Esophagus muscularis mucosa (tissue), 4 donors: ENCODE results near the gene KPNA4.

ENCODE experiments used
- EP300 ChIP-seq: sonication (generic); formaldehyde crosslinking; IDR thresholded peaks from one replicate; pipeline ENCODE4 v1.6.1; 2017; ENCODE audit warnings: antibody characterized with exemption
- POLR2AphosphoS5 ChIP-seq, 2 donors: sonication (generic); formaldehyde crosslinking; IDR thresholded peaks; one replicate each; pipeline ENCODE4 v1.6.1; 2017; ENCODE audit warnings: antibody characterized with exemption in 2 of 2
- TF ChIP-seq, protein P1 (sequence below), 3 experiments: fragments of 200-600 bp in 2 of 3; fragments of 450-650 bp in 1 of 3; sonication (generic) in 2 of 3; IDR thresholded peaks; one replicate each; pipeline ENCODE4 v1.5.1; 2017 to 2019; ENCODE audit warnings: antibody characterized with exemption in 3 of 3, mild to moderate bottlenecking in 2 of 3, moderate library complexity in 1 of 3

DNA sequence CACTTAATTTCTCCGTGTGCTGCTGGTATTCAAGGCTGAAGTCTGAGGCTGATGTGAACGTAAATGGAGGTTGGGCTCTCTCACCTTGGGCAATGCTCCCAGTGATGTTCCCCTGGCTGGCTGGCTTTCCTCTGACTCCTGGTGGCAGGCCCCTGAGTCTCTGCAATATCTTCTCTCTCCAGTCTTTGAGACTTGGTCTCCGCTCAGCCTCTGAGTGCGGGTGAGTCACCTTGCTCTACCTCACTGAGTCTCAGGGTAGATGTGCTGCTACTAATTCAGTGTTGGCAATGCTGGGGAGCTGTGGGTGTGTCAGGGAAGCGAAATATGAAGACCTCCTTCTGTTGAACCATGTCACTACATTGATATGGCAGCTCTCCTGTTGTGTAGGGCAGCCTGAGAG, 84.4 kb downstream of the KPNA4 start:
- TF ChIP-seq, protein P1, sequence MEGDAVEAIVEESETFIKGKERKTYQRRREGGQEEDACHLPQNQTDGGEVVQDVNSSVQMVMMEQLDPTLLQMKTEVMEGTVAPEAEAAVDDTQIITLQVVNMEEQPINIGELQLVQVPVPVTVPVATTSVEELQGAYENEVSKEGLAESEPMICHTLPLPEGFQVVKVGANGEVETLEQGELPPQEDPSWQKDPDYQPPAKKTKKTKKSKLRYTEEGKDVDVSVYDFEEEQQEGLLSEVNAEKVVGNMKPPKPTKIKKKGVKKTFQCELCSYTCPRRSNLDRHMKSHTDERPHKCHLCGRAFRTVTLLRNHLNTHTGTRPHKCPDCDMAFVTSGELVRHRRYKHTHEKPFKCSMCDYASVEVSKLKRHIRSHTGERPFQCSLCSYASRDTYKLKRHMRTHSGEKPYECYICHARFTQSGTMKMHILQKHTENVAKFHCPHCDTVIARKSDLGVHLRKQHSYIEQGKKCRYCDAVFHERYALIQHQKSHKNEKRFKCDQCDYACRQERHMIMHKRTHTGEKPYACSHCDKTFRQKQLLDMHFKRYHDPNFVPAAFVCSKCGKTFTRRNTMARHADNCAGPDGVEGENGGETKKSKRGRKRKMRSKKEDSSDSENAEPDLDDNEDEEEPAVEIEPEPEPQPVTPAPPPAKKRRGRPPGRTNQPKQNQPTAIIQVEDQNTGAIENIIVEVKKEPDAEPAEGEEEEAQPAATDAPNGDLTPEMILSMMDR (IDR thresholded peaks at IDR 0.05), result no peak
- no peak for TF ChIP-seq POLR2AphosphoS5 (IDR thresholded peaks at IDR 0.05)
- no peak for TF ChIP-seq EP300
